ENCODE data around the gene SLC45A2. TPM values are rescaled to one million over a fixed set of nuclear protein-coding genes. Genes with fewer than 3 reads are reported as not detected.
"Not testable (repeated sequence)": the region's sequence is repeated elsewhere in the genome, so short reads cannot be mapped to it uniquely, and the experiment has no call there.

The SLC45A2 gene
- total RNA-seq, 1 donor from 2014 or later, result under 0.01 TPM

DNA sequence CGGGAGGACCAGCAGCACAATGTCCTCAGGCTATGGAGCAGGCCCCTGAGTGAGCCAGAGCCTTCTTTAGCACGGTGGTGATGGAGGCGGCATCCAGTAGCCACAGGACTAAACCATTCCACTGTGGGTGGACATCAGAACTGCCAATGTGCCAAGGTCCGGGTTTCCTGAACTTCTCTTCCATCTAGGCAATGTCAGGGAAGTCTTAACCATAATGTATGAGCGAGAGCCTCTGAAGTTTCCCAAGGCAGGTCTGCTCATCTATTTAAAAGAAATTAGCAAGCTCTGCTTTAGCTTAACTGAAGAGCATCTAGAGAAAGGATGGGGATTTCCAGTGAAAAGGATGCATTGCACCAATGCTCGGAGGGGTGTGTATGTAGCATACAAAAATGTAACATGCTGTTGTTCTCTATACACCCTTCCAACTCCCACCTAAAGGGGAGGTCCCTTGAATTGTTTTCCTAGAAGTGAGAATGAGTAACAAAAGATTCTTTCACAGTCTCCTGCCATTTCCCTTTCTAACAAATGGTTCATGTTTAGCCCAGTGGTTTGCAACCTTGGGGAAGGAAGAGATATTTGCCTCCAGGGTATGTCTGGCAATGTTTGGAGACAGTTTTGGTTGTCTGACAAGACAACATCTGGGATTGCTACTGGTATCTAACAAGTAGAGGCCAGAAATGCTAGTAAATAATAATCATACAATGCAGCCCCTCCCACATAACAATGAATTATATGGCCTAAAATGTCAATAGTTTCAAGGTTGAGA, 54.4 kb downstream of the SLC45A2 start:
- no peak for DNase-seq (ENCODE audit: low read depth in 2 of 2)

GRCh38 chr5:33928283-33928682, 56.2 kb downstream of the SLC45A2 start:
- DNase-seq (ENCODE audit: low read depth in 2 of 2), result no peak

DNA sequence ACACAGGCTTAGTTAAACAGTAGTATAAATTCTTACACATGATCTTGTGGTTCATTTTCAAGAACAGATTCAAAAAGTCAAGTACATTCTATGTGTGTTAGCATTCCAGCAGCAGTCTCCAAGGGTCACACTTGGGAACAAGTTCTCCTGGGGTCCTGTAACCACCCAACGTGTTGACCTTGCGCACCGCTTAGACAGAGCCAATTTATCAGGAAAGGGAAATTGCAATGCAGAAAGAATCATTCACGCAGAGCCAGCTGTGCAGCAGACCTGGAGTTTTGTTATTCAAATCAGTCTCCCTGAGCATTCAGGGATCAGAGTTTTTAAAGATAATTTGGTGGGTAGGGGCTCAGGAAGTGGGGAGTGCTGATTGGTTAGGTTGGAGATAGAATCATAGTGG, 56.8 kb downstream of the SLC45A2 start:
- no peak for DNase-seq (ENCODE audit: low read depth in 2 of 2)

GRCh38 chr5:33925278-33925677, 59.2 kb downstream of the SLC45A2 start:
- DNase-seq (ENCODE audit: low read depth in 2 of 2), result no peak

GRCh38 chr5:33921002-33921401, 63.5 kb downstream of the SLC45A2 start:
- no peak for DNase-seq (ENCODE audit: low read depth in 2 of 2)

GRCh38 chr5:33914844-33915243, 69.6 kb downstream of the SLC45A2 start:
- DNase-seq (ENCODE audit: low read depth in 2 of 2), result not testable (repeated sequence)

- DNase-seq (ENCODE audit: low read depth in 2 of 2), result not testable (repeated sequence)
Measured at GRCh38 chr5:33906248-33906647, 78.2 kb downstream of the SLC45A2 start.

- DNase-seq (ENCODE audit: low read depth in 2 of 2), result no peak
Measured at GRCh38 chr5:33905381-33905780, 79.1 kb downstream of the SLC45A2 start.

GRCh38 chr5:33903118-33903517, 81.4 kb downstream of the SLC45A2 start:
- no peak for DNase-seq (ENCODE audit: low read depth in 2 of 2)

- DNase-seq (ENCODE audit: low read depth in 2 of 2), result no peak
Measured at GRCh38 chr5:33901156-33901555, 83.3 kb downstream of the SLC45A2 start.

Other genes starting within 250 kb of the SLC45A2 start
- gene ADAMTS12, start 92.7 kb downstream of the SLC45A2 start, total RNA-seq, result 1.2 and 5.2 TPM in 2 replicates
- gene RXFP3, start 48.3 kb downstream of the SLC45A2 start, total RNA-seq, result not detected in 2 replicates
- gene AMACR, start 23.4 kb upstream of the SLC45A2 start, total RNA-seq, result 6.9 and 10.5 TPM in 2 replicates
- 0.64 and 1.1 TPM in 2 replicates for gene C1QTNF3, start 58.5 kb upstream of the SLC45A2 start, total RNA-seq

Measured in dermis microvascular lymphatic vessel endothelial cell (primary cell).